GM18499 (cell line): ENCODE data around the gene AFAP1.

Experiments used
- ATAC-seq: cut with Tn5 transposase; IDR thresholded peaks from one replicate; pipeline ENCODE4 v1.9.1; 2021; ENCODE audit warnings: moderate number of reproducible peaks; ENCODE audit not compliant: insufficient read depth, unreplicated experiment

Gene AFAP1

DNA sequence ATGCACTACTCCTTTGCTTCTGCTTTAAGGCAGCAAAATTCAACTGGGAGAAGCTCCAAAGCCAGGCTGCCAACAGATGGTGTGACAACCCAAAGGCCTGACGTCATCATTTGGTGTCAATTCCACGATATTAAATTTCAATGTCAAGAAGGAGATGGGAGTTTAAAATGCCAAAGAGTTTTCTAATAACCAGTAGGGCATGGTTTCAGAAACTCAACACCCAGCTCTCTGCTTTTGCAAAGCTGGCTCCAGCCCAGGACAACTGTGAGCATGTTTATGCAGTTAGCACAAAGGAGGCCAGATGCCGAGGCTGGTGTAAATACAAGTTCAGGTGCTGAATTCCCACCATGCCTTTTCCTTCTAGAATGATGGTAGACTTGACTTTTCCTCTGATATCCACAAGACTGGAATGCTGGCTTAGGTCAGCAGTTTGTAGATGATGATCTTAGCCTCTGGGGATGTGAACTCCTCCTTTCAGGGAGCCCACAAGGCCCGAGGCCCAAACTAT, 67.3 kb downstream of the AFAP1 start:
- ATAC-seq, result no peak

DNA sequence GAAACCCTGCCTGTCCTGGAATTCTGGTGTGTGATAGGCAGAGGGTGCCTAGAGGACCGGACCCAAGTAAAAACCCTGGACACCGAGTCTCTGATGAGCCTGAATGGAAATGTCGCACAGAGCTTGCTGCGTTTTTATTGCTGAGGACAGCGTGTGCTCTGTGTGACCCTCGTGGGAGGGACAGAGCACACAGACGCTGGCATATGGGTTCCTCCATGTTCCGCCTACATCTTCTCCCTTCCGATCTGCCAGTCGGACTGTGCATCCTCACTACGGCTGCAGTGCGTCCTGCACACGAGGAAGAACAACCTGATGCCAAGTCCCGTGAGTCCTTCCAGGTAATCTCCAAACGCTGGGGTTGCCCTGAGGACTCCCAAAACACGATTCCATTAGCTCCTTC, 68.3 kb downstream of the AFAP1 start:
- ATAC-seq, result no peak

DNA sequence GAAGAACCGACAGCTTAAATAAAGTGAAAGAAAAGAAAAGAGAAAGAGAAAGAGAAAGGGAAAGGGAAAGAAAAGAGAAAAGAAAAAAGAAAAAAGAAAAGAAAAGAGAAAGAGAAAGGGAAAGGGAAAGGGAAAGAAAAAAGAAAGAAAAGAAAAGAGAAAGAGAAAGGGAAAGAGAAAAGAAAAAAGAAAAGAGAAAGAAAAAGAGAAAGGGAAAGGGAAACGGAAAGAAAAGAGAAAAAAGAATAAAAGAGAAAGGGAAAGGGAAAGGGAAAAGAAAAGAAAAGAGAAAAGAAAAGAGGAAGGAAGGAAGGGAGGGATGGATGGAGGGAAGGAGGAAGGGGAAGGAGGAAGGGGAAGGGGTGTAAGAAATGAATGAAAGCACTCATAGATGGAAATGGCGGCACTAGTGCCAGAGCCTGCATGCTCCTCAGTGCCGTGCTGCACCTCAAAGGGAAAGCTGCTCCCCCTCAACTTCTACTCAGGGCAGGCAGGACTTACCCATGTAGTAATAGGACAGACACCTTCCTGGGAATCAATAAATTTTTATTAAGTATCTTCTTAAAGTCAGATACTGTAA, 70.7 kb downstream of the AFAP1 start:
- ATAC-seq, result no peak

DNA sequence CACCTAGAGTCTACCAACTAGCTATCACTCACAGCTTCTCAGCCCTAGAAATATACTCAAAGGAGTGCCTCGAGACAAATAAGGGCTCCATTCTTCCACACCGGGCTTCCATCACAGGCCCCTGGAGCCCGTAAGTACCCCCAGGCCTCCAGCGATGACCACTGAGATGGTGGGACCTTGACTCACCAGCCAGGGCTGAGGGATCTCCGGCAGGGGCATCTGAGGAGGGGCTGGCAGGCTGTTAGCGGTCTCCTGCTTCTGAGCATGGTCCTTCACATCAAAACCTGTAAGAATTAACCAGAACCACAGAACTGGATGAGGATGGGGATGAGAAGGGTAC, 71.3 kb downstream of the AFAP1 start:
- ATAC-seq, result no peak

DNA sequence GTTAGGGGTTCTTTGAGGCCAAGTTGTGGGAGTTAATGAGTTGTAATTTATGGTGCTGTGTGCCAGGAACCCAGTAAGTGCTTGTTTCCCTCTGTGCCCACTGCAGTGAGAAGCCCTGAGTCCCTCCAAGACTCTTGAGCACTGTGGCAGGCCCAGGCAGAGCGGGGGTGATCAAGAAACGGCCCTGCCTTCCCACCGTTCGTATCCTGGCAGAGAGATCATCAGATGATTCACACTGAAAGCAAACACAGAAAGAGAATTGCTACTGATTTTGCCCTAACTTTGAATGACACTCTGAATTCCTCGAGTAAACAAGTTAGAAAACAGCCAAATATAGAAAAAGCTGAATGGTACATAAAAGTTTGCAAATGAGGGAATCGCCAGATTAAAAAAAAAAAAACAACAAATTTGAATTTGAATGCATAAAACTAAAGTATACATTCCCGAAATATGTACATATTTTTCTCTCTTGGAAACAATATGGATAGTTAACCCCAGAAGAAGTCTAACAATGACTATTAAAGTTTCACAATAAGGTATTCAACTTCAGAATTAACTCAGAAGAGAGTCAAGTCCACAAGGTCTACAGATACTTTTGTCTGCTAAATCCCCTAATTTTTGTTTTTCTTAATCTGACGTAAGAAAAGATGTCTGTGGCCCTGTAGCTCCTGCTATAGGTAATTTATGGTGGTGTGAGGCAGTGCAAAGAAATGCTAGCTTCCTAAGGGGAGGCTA, 71.8 kb downstream of the AFAP1 start:
- no peak for ATAC-seq

DNA sequence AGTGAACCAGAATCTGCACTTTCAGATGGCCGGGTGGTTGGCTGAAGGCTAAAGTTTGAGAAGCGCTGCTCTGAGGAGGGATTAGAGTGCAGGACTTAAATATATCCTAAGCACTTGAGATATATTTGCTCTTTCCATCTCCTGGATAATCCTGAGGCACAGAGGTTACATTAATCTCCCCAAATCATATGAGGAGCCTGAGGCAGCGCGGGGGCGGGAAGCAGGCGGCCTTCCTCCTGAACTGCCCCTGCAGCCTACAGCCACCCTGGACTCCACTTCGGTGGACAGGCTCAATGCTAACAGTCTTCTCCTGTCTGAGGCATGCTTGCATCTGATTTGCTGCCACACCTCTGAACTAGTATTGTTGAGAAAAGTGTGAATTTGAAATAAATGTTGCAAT, 72.5 kb downstream of the AFAP1 start:
- no peak for ATAC-seq

DNA sequence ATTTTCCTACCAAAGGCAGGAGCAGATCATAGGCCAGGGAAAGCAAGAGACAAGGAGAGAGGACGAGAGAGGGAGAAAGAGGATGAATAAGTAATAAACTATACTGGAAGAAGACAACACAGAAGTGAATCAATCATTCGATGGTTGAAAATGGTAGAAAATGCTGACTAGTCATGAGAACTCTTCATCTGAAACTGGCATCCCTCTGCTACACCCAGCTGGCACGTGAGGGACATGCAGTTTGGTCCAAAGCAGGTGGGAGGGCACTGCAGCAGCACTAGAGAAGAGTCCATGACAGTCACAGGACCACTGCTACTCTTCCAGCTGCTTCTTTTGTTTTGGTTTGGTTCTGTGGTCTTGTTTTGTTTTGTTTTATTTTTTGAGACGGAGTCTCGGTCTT, 74.1 kb downstream of the AFAP1 start:
- no peak for ATAC-seq

DNA sequence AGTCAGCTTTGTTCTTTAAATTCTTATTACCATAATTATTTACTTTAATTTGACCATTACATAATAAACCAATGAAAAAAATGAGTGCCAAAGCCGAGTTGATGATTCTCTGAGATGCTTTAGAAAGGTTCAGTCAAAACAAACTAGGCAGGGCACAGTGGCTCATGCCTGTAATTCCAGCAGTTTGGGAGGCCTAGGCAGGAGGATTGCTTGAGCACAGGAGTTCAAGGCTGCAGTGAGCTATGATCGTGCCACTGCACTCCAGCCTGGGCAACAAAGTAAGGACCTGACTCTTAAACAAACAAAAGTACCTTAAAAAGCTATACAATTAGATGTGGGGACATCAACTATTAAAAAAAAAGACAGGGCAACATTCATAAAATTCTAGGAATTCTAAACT, 75.0 kb downstream of the AFAP1 start:
- no peak for ATAC-seq

DNA sequence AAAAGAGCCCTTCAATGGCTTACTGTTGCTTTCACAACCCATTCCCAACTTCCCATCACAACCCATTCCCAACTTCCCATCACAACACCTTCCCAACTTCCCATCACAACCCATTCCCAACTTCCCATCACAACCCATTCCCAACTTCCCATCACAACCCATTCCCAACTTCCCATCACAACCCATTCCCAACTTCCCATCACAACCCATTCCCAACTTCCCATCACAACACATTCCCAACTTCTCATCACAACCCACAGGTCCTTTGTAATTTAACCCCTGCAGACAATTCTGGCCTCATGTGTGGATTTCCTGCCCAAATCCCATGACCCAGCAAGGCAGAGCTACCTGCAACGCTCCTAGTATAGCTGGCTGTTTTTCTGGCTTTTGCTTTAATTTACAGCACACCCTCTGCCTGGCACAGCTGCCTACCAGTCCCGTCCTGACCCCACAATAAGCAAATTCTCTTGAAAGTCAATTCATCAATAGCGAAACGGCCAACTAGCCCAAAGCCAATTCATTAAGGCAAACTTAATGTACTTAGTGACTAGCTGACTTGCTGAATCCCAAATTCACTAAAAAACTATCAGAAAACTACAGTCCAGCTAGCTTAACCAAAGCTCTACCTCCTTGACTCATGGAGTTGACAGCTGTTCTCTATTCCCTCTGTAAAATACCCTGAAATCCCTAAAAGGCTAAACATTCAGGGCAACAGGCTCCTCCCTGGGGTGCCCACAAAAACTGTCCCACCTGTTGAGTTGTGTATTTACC, 75.6 kb downstream of the AFAP1 start:
- ATAC-seq, result no peak

DNA sequence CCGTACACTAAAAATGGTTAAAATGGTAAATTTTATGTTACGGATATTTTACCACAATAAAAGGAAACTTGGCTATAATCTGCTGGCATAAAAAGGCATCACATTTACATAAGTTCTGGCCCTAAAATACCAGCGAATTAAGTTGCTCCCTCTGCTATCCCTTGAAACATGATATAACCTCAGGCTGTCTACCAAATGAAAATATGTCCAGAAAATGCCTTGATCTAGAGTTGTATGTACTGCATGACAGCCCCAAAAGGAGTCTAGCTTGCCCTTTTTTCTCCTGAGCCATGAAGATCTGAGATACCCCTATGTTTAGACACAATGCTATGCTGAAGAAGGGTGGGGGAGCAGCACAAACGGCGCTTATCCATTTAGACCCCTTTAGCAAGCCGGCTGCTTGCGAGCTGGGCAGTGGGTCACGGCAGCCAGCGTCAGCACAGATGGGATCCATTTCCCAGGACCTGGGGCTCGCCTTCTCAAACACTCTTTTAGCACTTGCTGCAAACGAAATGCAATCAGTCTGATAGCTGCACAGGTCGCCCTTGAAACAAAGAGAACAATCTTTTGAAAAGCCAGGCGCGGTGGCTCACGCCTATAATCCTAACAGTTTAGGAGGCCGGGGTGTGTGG, 77.0 kb downstream of the AFAP1 start:
- no peak for ATAC-seq

DNA sequence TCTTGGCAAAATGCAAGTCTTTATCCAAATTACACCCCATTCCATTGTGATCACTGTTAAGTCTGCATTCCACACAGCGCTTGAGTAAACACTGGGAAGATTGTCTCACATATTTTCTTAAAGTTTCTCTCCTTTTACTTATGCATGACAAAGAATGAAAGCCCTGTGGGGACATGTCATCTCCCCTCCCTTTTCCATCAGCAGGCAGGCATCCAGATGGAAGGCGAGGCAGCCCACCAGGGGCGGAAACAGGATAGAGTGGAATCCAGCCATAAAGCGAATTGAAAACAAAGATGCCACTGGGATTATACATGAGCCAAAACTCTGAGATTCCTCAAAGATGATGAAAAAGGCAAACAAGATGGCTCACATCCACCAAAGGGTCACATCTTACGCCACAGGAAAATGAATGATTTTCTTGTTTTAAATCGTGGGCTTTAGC, 78.2 kb downstream of the AFAP1 start:
- no peak for ATAC-seq

DNA sequence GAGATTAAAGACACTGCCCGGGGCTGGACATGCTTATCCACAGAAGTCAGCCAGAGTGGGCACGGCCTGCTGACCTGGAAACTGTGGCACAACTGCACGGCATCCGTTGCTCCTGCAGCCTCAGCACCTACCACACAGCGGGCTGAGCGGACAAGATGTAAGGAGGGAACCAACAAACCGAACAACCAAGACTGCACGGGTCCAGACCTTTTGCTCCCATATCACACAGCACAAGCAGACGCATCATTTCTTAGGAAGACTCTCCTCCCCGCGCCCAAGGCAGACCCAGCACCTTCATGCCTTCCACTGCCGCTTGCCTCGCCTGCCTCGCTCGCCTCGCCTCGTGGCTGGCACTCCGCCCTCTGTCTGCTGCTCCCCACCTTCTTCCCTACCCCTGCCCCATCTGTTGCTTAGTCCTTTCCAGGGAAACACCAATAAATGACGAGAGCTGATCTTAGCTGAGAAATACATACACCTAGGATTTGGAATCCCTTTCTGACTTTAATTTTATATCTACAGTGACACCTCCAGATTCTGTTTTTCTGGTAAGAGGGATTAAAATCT, 79.0 kb downstream of the AFAP1 start:
- no peak for ATAC-seq

DNA sequence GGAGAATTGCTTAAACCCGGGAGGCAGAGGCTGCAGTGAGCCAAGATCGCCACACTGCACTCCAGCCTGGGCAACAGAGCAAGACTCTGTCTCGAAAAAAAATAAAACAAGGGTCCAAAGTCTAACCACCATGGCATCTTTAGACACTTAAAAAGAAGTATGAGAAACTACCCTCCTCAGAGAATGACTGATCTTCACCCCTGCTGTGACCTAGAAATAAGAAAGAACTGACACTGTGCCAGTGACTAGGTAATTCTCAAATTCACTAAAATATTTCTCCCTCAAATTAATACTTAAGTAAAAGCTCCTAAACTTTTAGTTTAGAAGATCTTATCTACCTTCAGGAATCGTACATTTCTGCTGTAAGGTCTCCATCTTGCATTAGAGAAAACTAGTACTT, 80.3 kb downstream of the AFAP1 start:
- ATAC-seq, result no peak

DNA sequence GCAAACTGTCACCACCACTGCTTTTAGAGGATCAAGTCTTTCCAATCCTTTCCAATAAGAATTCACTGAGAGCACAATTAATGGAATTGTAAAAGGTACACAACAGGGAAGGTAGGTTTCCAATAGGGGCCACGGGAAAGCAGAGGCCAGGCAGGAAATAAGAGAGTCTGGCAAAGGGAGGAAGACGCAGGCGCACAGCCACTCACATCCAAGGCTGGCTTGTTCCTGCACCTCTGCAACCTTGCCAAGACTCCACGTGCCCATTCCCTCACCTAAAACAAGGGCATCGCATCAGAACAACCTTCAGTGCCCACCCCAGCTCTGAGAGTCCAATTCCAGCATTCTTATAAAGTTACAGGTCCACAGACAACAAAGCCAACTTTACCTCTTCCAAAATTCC, 81.2 kb downstream of the AFAP1 start:
- ATAC-seq, result no peak

DNA sequence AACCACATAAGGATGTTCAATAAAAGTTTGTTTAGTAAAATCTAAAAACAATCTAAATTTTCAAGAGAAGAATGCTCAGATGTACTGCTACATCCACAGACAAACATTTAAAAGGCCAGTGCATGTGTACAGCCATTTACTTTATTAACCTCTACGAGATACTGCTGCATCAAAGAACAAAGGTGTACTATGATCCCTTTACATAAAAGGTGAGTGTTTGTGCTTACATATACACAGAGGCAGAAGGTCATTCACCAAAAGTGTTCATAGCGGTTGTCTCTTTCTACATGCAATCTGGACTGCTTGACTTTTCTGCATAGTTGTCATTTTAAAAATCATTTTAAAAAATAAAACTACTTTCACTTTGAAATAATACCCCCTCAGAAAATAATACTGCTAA, 81.7 kb downstream of the AFAP1 start:
- ATAC-seq, result no peak

DNA sequence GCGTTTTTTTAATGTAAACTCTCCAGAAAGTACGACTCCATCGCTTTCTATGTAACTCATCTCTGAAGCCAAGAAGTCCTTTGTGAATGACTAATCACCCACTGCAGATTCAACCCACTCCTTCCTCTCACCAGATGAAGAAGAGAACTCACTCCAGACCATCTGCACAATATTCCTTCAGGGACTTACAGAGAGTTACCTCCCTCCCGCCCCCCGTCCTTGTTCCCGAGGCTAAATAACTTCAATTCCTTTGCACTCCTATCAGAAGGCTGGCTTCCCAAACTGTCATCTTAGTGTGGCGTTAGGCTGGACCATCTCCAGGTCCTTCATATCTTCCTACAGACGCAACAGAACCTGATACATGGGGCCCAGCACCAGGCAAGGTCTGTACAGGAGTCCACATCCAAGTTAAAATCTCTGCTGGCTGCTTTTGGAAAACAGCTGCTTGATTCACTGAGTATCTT, 82.4 kb downstream of the AFAP1 start:
- no peak for ATAC-seq

DNA sequence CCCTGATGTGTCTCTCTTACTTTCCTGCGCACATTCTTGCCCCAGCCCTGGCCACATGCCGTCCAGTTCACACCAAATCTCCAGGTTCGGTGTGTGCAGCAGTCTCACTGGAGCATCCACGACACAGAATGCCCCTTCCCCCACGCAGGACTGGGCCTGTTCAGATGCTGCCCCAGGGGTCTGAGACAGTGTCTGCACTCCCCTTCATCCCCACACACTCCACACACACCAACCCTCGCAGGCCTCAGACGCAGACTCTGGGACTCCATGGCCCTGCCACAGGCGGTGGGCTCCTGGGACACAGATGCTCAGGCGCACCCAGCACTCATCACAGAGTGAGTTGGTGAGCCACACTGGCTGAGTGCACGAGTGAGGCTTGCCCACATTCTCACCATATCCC, 83.9 kb downstream of the AFAP1 start:
- ATAC-seq, result no peak

DNA sequence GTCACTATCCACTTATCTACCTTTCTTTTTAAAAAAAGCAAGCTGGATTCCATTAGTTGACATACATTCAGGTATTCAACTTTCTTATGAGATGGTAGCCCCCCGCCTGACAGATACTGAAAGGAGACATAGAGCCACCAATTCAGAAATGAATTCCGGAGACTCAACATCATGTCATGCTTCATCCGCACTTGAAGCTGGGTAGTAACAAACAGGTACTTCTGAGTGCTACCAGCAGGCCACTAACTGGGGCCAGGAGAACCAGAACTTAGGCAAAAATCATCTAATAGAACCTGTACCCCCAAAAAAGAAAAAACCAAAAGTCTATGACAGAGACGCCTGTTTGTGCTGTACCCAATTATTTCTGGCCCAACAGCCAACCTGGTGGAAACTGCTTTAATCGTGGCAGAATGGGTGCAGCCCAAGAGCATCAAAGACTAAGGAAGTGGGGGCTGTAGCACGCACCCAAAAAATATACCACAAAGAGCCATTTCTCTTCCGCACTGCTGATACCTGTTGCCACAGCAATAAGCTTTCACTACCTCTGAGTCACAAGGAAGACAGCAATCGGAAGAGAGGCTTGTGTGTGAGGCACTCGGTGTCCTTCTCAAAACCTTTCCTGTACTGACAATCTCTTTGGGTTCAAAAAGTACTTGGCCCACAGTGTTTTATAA, 84.8 kb downstream of the AFAP1 start:
- ATAC-seq, result no peak

DNA sequence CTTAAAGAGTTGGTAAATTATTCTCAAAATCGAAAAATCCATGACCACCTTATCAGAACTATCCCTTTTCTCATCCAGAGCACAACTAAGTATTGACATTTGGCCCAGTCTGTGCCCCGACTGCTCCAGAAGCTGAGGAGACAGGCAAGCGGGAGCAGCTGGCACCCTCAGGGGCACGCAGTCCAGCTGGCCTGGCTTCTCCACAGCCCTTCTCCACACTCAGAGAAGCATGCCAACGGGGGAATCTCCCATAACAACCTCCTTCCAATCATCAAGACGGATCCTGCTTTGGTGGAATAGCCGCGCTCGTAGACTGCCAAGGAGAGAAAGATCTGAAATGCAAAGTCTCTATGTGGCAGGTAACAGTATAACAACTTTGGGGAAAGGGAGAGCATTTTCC, 85.4 kb downstream of the AFAP1 start:
- no peak for ATAC-seq

DNA sequence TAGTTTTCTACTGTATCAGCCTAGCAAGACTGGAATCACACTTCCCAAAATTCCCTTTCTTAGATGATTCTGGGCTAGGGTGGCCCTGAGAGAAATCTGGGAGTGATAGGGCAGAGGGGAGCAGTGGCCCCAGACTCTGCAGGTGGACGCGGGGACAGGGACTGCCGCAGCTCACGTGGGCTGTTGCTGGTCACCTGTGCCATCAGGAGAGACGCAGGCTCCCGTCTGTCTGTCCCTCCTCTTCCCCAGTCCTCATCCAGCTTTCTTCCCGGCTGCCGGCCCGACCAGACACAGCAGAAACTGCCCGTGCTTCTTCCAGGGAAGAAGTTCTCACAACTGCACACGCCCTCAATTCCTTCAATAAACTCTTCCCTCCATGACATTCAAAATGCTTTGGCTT, 86.4 kb downstream of the AFAP1 start:
- no peak for ATAC-seq
